HG03558 (cell line): ENCODE results near the gene CNTN1.
"Not testable (repeated sequence)": the region's sequence is repeated elsewhere in the genome, so short reads cannot be mapped to it uniquely, and the experiment has no call there.

Experiments
- ATAC-seq: cut with Tn5 transposase; IDR thresholded peaks from one replicate; pipeline ENCODE4 v1.9.1; 2021; ENCODE audit warnings: moderate number of reproducible peaks; ENCODE audit not compliant: unreplicated experiment; ENCODE audit errors: extremely low read depth

Gene CNTN1

DNA sequence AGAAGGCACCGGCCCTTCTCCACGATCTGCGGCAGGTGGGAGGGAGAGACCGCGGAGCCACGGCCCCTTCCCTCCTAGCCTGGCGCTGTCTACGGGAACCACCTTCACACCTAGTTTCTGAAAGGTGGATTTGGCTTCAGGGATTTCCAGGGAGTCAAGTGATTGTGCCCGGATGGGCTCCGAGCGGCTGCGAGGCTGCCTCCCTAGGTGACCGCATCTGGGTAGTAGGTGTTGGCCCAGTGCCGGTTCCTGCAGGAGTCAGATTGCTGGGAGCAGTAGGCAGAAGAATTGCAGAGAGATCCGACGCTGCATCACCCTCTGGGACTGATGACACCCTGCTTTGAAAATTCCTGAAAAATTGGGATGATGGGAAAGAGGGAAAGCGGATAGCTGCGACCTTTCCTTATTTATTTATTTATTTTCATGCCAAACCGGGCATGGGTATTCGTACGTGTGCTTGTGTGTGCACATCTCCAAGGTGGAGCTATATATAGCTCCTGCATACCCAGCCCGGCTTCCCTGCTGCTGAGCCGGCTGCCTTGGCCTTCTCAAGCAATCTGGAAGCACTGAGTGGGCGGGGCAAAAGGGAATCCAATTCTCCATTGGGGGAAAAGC, 1.1 kb downstream of the CNTN1 start:
- ATAC-seq, result no peak

DNA sequence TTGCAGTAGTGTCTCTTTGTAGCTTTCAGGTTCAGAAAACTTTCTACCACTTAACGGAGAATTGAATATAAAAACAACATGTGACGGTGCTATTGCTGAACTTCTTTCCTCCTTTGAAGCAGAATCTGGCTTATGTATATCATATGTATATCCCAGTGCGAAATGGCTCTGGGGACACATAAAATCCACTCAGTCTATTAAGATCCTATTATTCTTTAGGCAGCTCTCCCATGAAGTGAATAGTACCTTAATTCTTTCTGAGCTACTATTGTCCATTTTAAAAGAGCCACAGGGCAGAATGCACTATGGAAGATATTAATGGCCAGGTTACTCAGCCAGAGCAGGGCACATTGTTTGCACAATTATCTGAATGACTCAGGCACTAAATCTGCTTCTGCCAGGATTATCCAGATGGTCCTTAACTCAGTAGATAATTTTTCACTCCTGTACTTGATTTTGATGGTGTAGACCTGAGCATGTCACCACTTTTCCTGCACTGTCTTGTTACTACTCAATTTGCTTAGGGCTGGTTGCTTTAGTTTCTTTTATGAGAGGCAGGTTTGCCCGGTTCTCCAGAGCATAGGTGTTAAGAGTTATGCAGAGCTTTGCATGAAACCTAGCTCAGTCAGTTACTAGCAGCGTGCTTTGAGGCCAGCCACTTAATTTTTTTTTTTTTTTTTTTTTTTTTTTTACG, 5.5 kb downstream of the CNTN1 start:
- ATAC-seq, result no peak

DNA sequence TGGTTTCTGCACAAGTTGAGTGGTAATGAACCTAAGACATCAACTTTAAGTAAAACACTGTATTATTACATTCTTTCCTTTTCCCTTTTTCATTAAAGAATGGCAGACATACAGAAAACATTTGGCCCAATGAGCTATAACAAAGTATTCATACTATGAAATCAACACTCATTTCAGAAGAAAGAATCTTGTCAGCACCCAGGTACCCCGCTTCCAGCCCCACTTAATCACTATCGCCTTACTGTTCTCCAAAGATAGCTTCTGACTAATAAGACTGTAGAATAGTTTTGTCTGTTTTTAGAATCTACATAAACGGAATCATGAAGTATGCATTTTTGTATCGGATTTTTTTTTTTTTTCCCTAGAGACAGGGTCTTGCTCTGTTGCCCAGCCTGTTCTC, 9.5 kb downstream of the CNTN1 start:
- peak; percentile 69 for ATAC-seq

- no peak for ATAC-seq
These were observed 18.9 kb downstream of the CNTN1 start for GRCh38 chr12:40711121-40711520.

DNA sequence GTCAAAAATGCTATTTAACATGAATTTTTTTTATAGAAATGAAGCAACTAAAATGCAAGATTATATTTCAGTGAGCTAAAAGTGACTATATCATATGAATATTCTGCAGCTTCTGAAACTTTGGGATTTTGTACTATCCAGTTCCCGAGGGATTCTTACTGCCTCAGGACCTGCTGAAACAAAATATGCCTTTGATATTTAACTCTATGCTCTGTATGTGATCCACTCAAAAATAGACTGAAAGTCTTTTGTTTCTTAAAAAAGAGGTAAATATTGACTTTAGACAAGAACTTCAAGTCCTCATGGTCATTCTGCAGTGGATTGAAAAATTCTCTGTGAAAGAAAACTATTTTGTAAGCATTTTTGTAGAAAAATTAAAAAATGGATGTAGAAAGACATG, 22.4 kb downstream of the CNTN1 start:
- ATAC-seq, result no peak

GRCh38 chr12:40716037-40716436, 23.8 kb downstream of the CNTN1 start:
- no peak for ATAC-seq

DNA sequence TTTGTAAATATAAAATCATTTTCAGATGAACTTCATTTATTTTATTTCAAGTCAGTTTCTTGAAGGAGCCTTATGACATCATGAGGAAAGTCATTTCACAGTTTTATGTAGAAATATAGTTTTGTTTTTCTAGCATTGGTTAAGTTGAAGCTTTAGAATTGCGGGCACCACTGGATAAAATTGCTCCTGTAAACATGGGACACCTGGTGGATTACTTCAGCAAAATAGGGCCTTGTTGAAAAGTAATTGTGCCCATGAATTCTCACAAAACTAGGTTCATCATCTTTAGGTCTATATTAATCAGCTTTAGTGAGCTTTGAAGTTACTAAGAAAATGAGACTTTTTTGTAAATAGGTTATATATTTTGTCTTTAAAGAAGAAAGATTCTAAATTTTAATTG, 25.3 kb downstream of the CNTN1 start:
- ATAC-seq, result no peak

DNA sequence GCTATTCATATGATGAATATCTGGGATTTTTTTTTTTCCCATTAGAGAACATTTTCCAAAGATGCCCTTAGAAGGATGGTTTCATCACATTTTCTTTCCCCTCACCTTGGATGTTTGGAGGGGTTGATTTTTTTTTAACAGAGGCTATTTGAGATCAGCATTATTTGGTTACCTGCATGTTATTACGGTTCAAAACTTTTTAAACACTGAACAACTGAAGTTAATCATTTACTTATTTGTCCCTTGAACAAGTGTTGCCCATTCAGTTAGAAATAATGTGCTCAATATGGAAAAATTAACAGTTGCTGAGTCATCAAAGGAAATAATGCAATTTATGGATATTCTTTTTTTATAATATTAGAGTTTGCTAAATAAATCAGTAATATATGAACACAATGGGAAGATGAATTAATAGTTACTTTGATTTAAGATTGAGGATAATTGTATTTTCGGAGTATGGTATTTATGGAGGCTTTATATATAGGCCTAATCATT, 26.7 kb downstream of the CNTN1 start:
- no peak for ATAC-seq

- ATAC-seq, result no peak
These were observed 30.8 kb downstream of the CNTN1 start for GRCh38 chr12:40723001-40723400.

DNA sequence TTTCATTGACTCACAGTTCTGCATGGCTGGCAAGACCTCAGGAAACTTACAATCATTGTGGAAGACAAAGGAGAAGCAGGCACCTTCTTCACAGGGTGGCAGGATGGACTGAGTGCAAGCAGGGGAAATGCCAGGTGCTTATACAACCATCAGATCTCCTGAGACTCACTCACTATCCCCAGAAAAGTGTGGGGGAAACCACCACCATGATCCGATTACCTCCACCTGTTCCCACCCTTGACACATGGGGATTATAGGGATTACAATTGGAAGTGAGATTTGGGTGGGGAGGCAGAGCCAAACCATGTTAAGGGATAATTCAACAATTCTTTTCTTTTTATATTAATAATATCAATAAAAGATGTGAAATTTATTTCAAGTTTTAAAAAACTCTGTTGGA, 34.1 kb downstream of the CNTN1 start:
- no peak for ATAC-seq

DNA sequence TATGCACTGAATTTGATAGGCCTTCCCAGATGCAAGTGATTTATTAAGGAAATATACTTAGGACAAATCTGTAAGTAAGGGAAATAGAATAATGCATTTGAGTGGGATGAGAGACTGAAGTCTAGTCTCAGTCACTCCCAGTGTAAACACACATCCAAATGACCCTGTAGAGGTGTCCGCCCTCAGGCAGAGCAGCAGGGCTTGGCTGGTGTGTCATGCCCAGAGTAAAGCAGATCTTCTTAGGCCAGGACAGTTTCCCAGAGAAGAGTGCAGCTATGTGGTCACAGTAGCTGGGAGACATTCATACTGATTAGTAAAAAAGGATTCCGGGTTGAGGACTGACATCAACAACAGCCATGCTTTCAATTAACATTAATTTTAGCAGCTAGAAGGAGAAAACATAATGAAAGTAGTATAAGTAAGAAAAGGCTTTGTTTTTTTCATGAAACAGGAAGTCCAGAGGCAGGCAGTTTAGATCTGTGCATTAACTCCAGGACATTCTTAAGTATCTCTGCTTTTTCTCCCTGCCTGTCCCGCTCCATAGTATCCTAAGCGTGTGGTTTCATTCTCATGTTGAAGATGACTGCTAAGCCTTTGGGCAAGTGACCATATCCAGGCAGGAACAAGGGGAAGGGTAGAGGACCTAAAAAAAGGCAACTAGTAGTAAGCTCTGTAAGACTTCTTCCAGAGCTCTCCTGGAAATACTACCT, 35.7 kb downstream of the CNTN1 start:
- ATAC-seq, result no peak

DNA sequence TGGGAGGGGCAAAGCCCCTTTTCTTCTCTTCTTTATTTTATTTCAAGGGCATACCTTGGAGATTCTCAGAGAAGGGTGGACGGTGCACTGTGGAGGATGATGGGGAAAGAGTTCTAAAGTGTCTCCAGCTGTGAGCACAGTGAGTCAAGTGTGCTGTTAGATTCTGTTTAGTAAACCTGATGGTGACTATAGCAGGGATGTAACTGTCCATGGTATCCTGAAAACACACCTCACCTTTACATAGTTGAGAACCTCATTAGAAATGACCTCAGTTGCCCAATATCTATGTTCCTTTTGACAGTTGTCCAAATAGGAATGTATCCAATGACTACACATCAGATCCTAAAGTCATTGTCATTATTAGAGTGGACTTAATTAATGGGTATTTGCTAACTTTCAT, 38.0 kb downstream of the CNTN1 start:
- ATAC-seq, result no peak

- ATAC-seq, result no peak
These were observed 41.6 kb downstream of the CNTN1 start for GRCh38 chr12:40733871-40734270.

DNA sequence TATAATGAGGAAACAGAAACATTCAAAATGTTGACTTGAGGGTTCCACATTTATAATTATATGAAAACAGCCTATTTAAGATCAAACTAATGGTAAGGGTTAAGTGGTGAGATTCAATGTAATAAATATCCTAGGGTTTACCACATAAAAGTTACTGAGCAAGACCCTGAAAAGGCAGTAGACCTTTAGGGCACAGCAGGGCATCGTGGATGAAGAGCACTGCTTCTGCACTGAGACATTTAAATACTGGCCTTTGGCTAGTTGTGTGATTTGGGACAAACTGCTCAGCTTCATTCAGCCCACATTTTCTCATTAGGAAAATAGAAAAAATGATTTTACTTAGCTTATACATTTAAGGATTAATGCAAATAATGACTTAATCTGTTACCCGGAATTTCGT, 42.0 kb downstream of the CNTN1 start:
- no peak for ATAC-seq

DNA sequence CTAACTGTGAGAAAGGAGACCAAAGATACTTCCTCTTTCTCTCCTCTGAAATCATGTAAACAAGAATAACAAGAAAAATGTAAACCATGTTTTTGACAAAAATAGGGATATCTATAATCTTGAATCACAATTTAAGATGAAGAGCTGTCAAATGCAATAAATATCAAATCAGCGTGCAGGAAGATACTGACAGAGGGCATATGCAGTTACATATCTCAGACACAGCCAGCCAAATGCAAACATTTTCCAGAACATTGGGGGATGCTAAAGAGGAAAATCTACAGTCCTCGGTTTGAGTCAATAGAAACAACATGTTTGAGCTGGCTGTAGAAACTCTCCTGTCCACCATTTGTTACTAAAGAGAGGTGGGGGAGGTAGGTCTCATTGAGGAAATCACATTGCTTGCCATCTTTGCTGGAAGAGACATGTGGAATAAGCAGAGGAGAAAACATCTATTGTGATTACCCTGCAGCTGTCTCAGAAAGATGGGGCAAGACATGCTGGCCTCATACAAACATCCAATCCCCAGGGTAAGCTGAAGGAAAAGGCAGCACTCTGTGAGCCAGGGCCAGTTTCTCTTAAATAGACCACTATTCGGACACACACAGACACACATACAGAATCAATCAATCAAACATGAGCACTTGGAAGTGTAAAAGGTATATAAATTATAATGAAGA, 43.5 kb downstream of the CNTN1 start:
- ATAC-seq, result no peak

- ATAC-seq, result not testable (repeated sequence)
These were observed 45.2 kb downstream of the CNTN1 start for GRCh38 chr12:40737416-40737815.

- ATAC-seq, result no peak
These were observed 46.6 kb downstream of the CNTN1 start for GRCh38 chr12:40738856-40739255.

- no peak for ATAC-seq
These were observed 49.8 kb downstream of the CNTN1 start for GRCh38 chr12:40742041-40742440.

GRCh38 chr12:40745386-40745785, 53.1 kb downstream of the CNTN1 start:
- no peak for ATAC-seq

GRCh38 chr12:40749863-40750262, 57.6 kb downstream of the CNTN1 start:
- no peak for ATAC-seq

DNA sequence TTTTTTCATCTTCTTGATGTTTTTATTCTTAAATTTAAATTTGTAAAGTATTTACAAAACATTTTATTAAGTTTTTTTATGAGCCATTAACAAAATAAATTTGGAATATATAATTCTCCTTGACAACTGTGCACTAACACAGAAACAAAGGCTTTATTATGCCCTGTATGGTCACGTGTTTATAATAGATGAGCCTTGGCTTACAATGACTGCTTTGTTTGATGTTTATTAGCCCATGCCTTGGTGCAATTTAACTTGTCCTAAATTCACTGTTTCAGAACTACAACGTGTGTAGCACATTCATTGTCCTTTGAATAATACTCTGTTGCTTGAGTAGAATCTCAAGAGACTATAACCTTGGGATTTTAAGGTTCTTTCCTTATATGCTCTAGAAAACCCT, 59.8 kb downstream of the CNTN1 start:
- ATAC-seq, result no peak
